ENCODE data around the gene MYL2. TPM values are rescaled to one million over a fixed set of nuclear protein-coding genes. Genes with fewer than 3 reads are reported as not detected.
"Not testable (repeated sequence)": the region's sequence is repeated elsewhere in the genome, so short reads cannot be mapped to it uniquely, and the experiment has no call there.

Gene MYL2
- total RNA-seq, result not detected in 2 replicates

GRCh38 chr12:110920324-110920910 lies at the start of gene MYL2:
Gene MYL2, minus strand, starts transcription at chr12:110920579. Its CDS starts 50 bp downstream, at chr12:110920529.
- no peak for DNase-seq (ENCODE audit: low read depth, low spot score)

- no peak for DNase-seq (ENCODE audit: low read depth, low spot score)
These were observed 45.8 kb upstream of the MYL2 start for GRCh38 chr12:110966081-110966760.

GRCh38 chr12:110965574-110965973 lies 45.2 kb upstream of the MYL2 start:
- DNase-seq (ENCODE audit: low read depth, low spot score), result no peak

- no peak for DNase-seq (ENCODE audit: low read depth, low spot score)
These were observed 40.4 kb upstream of the MYL2 start for GRCh38 chr12:110960795-110961194.

GRCh38 chr12:110957652-110958051 lies 37.3 kb upstream of the MYL2 start:
- no peak for DNase-seq (ENCODE audit: low read depth, low spot score)

- DNase-seq (ENCODE audit: low read depth, low spot score), result no peak
These were observed 36.8 kb upstream of the MYL2 start for GRCh38 chr12:110957159-110957558.

GRCh38 chr12:110950867-110951266 lies 30.5 kb upstream of the MYL2 start:
- DNase-seq (ENCODE audit: low read depth, low spot score), result not testable (repeated sequence)

- not testable (repeated sequence) for DNase-seq (ENCODE audit: low read depth, low spot score)
These were observed 30.1 kb upstream of the MYL2 start for GRCh38 chr12:110950466-110950865.

- no peak for DNase-seq (ENCODE audit: low read depth, low spot score)
These were observed 27.7 kb upstream of the MYL2 start for GRCh38 chr12:110948041-110948440.

- DNase-seq (ENCODE audit: low read depth, low spot score), result no peak
These were observed 23.0 kb upstream of the MYL2 start for GRCh38 chr12:110943373-110943772.

- DNase-seq (ENCODE audit: low read depth, low spot score), result no peak
These were observed 21.0 kb upstream of the MYL2 start for GRCh38 chr12:110941391-110941790.

- no peak for DNase-seq (ENCODE audit: low read depth, low spot score)
These were observed 20.6 kb upstream of the MYL2 start for GRCh38 chr12:110940933-110941332.

GRCh38 chr12:110940296-110940695 lies 19.9 kb upstream of the MYL2 start:
- no peak for DNase-seq (ENCODE audit: low read depth, low spot score)

GRCh38 chr12:110937104-110937641 lies 16.8 kb upstream of the MYL2 start:
- DNase-seq (ENCODE audit: low read depth, low spot score), result no peak

- DNase-seq (ENCODE audit: low read depth, low spot score), result no peak
These were observed 16.2 kb upstream of the MYL2 start for GRCh38 chr12:110936367-110937103.

- no peak for DNase-seq (ENCODE audit: low read depth, low spot score)
These were observed 15.2 kb upstream of the MYL2 start for GRCh38 chr12:110935588-110935987.

GRCh38 chr12:110934093-110934852 lies 13.9 kb upstream of the MYL2 start:
- no peak for DNase-seq (ENCODE audit: low read depth, low spot score)

- DNase-seq (ENCODE audit: low read depth, low spot score), result no peak
These were observed 13.1 kb upstream of the MYL2 start for GRCh38 chr12:110933326-110933974.

- DNase-seq (ENCODE audit: low read depth, low spot score), result no peak
These were observed 11.7 kb upstream of the MYL2 start for GRCh38 chr12:110932046-110932445.

GRCh38 chr12:110931315-110931728 lies 10.9 kb upstream of the MYL2 start:
- no peak for DNase-seq (ENCODE audit: low read depth, low spot score)

Measured in pulmonary artery endothelial cell (primary cell).